SW 1271 (cell line): Measurements from ENCODE around the gene ATXN2L.
"Not testable (repeated sequence)": the region's sequence is repeated elsewhere in the genome, so short reads cannot be mapped to it uniquely, and the experiment has no call there.

Source experiments
- DNase-seq, 2 experiments: peaks; one replicate each; lab custom pipeline; 2025; lab: John Stamatoyannopoulos, UW

Gene ATXN2L

GRCh38 chr16:28822520-28823290 lies at the start of gene ATXN2L:
ATXN2L (plus strand) TSS chr16:28822999; CDS start chr16:28823260, 261 bp downstream.
- peak; percentile 84 to 93 for DNase-seq

GRCh38 chr16:28781697-28782096 lies 41.1 kb upstream of the ATXN2L start:
- not testable (repeated sequence) for DNase-seq

GRCh38 chr16:28782357-28782756 lies 40.4 kb upstream of the ATXN2L start:
- not testable (repeated sequence) for DNase-seq

- DNase-seq = peak; percentile 80 to 90
Observed at GRCh38 chr16:28802235-28803019, 20.4 kb upstream of the ATXN2L start.

- DNase-seq = not testable (repeated sequence)
Observed at GRCh38 chr16:28807445-28808120, 15.2 kb upstream of the ATXN2L start.

GRCh38 chr16:28820016-28820415 lies 2.8 kb upstream of the ATXN2L start:
- DNase-seq = no peak

- DNase-seq = not testable (repeated sequence)
Observed at GRCh38 chr16:28820546-28820945, 2.3 kb upstream of the ATXN2L start.

- DNase-seq = no peak
Observed at GRCh38 chr16:28821874-28822519, 802 bp upstream of the ATXN2L start.

- no peak for DNase-seq
Observed at GRCh38 chr16:28823291-28823872, 583 bp downstream of the ATXN2L start.

- DNase-seq = peak; percentile 95 to 98
Observed at GRCh38 chr16:28823873-28824716, 1.3 kb downstream of the ATXN2L start.

GRCh38 chr16:28824717-28824973 lies 1.8 kb downstream of the ATXN2L start:
- no peak for DNase-seq

GRCh38 chr16:28826141-28826540 lies 3.3 kb downstream of the ATXN2L start:
- peak in 1 of 2 experiments; percentile 33 for DNase-seq

- no peak for DNase-seq
Observed at GRCh38 chr16:28829747-28830146, 6.9 kb downstream of the ATXN2L start.

GRCh38 chr16:28830531-28830930 lies 7.7 kb downstream of the ATXN2L start:
- no peak for DNase-seq

- DNase-seq = no peak
Observed at GRCh38 chr16:28834349-28834748, 11.6 kb downstream of the ATXN2L start.

- DNase-seq = no peak
Observed at GRCh38 chr16:28834873-28835863, 12.4 kb downstream of the ATXN2L start.

GRCh38 chr16:28835864-28836760 lies 13.3 kb downstream of the ATXN2L start:
- no peak for DNase-seq

GRCh38 chr16:28836761-28837064 lies 13.9 kb downstream of the ATXN2L start:
- no peak for DNase-seq
